NCI-H1105 treated with DMSO at 0.1 percent for 48 hours (cell line): ENCODE results near the gene CDC27.
"Not testable (repeated sequence)": the region's sequence is repeated elsewhere in the genome, so short reads cannot be mapped to it uniquely, and the experiment has no call there.

ENCODE experiments used
- DNase-seq: peaks from one replicate; lab custom pipeline; 2025; lab: John Stamatoyannopoulos, UW

Gene CDC27, protein sequence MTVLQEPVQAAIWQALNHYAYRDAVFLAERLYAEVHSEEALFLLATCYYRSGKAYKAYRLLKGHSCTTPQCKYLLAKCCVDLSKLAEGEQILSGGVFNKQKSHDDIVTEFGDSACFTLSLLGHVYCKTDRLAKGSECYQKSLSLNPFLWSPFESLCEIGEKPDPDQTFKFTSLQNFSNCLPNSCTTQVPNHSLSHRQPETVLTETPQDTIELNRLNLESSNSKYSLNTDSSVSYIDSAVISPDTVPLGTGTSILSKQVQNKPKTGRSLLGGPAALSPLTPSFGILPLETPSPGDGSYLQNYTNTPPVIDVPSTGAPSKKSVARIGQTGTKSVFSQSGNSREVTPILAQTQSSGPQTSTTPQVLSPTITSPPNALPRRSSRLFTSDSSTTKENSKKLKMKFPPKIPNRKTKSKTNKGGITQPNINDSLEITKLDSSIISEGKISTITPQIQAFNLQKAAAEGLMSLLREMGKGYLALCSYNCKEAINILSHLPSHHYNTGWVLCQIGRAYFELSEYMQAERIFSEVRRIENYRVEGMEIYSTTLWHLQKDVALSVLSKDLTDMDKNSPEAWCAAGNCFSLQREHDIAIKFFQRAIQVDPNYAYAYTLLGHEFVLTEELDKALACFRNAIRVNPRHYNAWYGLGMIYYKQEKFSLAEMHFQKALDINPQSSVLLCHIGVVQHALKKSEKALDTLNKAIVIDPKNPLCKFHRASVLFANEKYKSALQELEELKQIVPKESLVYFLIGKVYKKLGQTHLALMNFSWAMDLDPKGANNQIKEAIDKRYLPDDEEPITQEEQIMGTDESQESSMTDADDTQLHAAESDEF

DNA sequence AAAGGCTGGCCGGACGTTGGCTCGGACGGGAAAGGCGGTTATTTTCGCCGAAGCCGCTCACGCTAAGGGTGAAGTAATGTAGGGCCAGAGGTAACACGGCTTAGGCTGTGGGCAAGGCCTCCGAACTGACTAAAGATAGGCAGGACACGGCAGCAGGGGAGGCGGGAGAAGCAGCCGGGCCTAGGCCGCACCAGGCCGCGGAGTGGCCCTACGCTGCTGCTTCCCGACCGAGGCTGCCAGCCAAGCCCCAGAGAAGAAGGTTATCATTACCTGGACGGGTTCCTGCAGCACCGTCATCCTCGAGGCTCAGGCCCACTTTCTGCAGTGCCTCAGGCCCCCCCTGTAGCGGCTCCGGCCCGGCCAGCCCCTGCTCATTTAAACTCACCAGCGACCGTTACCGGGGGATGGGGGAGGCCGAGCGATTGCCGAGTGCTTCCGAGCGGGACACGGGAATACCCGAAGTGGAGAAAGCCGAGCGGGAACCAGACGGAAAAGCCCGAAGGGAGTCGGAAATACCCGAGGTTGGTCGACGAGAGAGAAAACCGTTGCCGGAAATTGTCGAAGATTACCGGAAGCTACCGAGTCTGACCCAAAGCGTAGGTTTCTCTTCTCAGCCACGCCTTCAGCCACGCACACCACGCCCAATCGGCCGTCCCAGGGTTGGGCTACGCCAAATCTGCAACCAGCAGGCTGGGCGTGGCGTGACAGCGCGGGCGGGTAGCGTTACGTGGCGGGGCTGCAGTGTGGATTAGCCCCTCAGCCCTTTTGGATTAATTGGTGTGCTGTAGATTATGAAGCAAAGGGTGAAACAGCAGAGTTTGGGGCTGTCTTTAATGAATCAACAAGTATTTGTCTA is at the start of gene CDC27:
Gene CDC27 (minus strand): TSS at position 420 of the 856 bp plus-strand sequence. CDS start 123 bp downstream, at position 297.
- DNase-seq, result peak; percentile 96

DNA sequence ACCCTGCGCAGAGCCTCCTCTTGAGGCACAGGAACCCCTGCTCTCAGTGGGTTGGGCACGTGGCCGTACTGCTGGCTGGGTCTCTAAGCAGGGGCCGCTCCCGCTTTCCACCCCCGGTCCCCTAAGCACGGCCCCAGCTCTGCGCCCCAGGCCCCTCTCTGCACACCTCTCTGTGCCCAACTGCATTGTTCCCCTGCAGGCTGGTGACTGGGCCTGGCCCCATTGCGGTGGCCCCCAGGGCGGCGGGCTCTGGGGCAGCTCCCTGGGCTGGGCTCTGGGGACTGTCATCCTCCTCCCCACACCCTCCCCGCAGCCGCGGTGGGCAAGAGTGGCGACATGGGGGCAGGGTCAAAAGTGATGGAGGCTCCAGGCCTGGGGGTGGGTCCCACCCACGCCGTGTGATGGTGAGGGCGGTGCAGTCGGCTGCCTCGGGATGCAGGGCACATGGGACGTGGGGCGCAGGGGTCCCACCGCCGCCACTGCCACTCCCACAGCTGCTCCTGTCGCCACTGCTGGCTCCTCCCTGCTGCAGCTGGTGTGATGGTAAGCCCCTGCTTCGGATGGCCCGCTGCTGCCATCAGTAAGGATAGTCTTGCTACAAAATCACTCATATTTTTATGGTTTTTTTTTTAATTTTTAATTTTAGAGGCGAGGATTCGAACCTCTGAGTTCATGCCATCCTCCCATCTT is 49.4 kb upstream of the CDC27 start:
- DNase-seq, result no peak

DNA sequence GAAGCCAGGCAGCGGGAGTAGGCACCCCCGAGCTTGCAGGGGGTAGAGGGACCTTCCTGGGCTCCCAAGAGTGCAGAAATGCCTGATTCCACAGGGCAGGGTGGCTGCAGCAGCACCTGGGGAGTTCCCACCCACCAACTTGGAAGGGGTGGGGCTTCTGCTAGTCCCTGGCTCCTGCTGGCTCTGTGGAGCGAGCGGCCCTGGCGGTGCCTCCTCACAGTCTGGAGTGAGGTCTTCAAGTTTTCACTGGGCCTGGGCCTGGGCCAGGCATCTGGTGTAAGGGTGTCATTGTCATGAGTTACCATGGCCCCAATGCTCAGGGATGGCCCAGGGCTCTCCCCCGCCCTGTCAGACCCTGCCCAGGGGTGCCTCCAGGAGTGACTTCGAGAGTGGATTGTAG is 48.7 kb upstream of the CDC27 start:
- no peak for DNase-seq

DNA sequence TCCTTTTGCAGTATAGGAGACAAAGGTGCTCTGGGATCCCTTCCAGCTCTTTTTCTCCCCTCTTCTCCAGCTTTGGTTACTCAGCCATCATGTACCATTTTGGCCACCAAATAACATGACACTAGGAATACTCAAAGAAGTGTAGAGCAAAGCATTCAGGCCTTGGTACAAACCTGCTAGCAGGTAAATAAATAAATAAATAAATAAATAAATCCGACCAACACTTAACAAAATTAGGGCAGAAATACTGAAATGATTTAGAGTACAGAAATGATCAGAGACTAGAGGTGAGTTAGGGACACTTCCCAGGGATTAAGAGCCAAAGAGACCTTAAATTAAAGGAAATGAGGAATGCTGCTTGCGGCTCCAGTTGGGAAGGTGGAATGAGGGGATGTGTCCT is 46.8 kb upstream of the CDC27 start:
- DNase-seq, result no peak

DNA sequence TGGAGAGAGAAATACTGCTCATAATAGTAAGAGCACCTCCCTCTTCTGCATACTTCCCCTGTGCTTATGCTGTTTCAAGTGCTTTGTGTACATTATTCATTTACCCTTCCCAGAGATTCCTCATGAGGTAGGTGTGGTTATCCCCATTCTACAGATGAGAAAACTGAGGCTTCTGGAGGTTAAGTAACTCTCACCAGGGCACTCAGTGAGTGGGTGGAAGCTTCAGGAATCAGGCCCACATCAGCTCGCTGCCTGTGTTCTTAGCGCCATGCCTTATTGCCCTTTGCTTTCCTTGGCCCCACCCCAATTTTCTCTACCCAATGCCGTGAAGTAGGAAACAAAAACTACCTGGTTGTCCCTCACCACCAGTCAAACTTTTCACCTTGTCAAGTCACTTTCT is 46.4 kb upstream of the CDC27 start:
- DNase-seq, result no peak

DNA sequence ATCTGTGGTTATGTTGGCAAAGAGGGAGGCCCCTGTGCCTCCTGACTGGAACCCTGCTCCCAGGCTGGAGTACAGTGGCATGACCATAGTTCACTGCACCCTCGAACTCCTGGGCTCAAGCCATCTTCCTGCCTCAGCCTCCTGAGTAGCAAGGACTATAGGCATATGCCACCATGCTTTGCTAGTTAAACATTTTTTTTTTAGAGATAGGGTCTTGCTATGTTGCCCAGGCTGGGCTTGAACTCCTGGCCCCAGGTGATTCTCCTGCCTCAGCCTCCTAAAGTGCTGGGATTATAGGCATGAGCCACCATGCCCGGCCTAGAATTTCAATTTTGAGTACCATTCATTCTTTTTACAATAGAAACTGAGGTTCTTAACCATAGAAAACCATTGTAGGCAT is 43.4 kb upstream of the CDC27 start:
- DNase-seq, result no peak

DNA sequence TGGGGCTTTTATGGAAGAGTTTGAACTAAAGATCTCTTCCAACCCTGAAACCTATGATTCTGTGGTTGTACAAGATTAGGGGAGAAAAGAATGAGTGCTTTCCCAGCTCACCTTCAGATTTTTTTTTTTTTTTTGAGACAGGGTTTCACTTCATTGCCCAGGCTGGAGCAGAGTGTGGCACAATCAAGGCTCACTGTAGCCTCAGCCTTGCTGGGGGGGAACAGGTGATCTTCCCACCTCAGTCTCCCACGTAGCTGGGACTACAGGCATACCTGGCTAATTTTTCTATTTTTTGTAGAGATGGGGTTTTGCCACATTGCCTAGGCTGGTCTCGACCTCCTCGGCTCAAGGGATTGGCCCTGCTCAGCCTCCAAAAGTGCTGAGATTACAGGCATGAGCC is 42.8 kb upstream of the CDC27 start:
- DNase-seq, result no peak

DNA sequence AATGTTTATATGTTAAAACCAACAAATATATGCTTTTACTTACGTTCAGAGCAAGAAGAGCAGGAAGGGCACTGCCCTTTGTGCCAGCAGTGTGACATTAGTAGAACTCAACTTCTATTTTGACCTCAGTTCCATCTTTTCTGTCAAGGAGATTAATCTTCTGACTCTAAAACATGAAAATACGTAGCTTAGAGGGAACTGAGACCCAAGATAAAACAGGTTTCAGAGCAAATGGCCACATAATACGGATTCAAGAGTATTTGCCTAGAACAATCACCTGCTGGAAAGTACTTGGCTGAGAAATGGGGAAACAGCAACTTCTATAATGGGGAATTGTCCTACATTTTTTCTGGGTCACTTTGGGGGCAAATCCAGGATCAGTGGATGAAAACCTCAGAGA is 42.2 kb upstream of the CDC27 start:
- DNase-seq, result no peak

DNA sequence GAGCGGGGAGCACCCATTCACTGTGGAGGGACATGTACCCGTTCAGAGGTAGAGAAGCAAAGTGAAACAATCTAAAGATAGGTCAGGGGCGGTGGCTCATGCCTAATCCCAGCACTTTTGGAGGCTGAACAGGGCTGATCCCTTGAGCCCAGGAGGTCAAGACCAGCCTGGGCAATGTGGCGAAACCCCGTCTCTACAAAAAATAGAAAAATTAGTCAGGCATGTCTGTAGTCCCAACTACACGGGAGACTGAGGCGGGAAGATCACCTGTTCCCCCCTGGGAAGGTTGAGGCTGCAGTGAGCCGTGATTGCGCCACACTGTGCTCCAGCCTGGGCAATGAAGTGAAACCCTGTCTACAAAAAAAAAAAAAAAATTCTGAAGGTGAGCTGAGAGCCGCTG is 41.8 kb upstream of the CDC27 start:
- DNase-seq, result no peak

DNA sequence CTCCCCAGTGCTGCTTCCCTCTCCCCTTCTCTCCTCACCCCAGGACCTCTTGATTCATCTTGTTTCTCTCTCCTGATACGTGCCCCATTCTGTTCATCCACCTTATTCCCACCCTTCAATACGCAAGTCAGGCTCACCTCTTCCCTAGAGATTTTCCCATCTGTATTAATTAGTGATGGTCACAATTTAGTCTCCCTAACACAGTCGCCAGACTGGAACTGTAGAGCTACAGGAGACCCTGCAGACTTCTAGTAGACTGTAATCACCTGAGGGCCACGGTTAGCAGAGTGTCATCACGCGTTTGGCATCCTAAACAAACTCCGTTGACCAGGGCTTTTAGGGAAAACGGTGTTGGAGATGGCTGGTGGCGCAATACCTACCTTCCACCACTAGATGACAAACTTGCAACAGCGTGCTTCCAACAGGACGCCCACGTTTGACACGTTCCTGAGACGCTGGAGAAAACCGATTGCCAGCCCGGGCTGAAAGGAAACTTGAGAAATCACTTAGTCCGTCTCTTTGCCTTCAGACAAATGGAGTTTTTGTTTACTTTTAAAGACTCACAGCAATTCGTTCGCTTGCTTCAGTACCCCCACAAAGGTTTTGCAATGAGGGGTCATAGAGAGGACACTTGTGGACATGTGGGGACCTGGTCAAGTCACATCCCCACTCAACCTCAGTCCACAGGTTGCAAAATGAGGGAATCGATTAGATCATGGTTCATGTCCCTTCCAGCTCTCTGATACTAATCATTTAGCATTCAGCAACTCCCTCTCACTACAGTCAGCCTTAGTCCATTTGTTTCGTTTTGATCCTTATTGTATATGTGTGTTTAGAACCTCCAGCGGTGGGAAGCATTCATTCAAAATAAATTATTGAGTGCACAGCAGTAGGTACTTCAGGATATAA is 40.7 kb upstream of the CDC27 start:
- peak; percentile 74 for DNase-seq

DNA sequence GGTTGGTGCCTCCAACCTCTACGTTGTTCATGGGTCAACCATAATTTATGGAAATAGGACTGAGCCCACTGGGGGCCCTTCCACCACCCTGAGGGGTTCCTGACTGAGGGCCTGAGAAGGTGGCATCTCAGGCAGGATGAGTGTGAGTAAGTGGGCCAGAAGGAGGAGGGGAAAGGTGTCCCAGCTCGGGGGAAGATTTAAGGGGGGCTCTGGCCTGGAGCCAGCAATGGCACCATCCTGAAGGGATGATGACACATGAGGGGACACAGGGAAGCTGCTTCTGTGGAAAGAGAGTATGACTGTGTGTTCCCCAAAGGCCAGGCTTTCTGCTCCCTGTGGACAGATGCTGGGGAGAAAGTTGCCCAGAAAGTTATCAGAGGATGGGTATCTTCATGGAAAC is 38.8 kb upstream of the CDC27 start:
- DNase-seq, result no peak

DNA sequence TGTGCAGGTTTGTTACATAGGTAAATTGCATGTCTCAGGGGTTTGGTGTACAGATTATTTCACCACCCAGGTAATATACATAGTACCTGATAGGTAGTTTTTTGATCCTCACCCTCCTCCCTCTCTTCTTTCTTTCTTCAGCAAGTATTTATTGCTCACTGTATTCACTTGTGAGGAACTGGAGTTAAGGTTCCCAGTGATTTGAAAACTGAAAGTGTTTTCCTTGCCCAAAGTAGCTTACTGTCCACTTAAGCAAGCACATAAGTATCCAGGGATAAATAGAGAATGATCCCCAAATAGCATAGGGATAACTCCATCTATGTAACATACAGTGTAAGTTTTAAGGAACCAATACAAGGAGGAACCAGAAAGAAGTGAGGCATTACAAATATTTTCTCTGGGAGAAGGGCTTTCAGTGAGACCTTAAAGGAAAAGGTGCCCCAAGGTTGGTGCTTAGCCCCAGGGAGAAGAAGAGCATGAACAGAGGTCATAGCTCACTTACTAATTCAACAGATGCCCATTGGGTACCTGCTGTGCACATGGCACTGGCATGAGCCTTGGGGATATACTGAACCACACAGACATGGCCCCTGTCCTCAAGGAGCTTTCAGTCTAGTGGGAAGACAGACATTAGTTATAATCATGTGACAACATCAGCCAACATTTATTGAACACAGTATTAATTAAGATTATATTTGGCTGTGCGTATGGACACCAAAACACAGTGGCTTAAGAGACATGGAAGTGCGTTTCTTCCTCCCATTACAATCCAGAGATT is 37.0 kb upstream of the CDC27 start:
- DNase-seq, result no peak

DNA sequence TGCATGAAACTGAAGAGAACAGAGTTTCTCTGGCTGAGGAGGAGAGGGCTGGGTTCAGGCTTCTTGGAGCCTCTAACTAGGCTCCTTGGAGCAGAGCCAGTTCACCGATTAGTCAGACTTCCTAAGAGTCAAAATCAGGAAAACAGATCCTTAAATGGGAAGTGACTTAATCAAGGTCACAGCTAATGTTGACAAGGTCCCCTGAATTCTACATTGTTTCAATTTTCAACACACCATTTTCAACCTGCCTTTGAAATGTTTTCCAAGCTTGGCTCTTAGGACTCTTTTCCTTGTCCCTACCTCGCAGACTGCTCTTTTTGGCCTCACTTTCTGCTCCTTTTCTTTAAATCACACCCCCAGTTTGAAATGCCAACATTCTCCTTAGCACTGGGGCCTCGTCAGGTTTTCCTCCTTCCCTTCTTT is 36.4 kb upstream of the CDC27 start:
- DNase-seq, result no peak

DNA sequence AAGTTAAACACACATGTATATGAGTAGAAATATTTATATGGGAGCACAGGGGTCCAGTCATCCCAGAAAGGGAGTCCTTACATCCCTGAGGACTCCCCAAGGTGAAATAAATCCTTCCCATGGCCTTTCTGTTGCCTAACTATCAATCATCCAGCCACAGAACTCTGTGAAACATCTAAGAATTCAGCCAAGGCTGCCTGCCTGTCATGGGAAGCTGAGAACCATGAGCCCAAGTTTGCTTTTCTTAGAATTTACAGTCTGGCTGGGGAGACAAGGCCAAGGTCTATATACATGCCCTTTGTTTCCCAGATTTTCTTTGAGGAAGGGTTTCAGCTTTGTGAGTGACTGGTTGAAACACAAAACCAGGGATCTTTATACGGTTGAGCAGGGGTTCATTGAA is 35.9 kb upstream of the CDC27 start:
- DNase-seq, result no peak

DNA sequence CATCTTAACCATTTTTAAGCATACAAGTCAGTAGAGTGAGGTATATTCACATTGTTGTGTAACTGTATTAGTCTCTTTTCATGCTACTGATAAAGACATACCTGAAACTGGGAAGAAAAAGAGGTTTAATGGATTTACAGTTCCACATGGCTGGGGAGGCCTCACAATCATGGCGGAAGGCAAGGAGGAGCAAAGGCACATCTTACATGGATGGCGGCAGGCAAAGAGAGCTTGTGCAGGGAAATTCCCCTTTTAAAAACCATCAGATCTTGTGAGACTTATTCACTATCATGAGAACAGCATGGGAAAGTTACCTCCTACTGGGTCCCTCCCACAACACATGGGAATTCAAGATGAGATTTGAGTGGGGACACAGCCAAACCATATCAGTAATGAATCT is 35.0 kb upstream of the CDC27 start:
- DNase-seq, result not testable (repeated sequence)

DNA sequence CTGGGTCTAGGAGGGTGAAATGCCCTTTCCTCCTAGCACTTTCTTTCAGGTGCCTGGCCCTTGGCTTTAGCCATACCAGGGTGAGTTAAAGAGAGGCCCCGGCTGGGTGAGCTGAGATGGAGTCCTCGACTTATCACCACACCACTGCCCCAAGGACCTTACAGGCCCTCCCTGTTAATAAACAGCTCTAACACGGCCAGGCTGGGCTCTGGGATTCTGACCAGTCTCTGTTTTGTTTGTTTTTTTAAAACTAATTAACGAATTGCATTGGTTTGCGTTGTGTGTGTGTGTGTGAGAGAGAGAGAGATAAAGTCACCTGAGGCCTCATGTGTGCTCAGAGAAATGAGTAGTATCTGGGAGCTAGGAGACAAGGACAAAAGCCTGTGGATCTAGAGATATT is 34.4 kb upstream of the CDC27 start:
- DNase-seq, result no peak

DNA sequence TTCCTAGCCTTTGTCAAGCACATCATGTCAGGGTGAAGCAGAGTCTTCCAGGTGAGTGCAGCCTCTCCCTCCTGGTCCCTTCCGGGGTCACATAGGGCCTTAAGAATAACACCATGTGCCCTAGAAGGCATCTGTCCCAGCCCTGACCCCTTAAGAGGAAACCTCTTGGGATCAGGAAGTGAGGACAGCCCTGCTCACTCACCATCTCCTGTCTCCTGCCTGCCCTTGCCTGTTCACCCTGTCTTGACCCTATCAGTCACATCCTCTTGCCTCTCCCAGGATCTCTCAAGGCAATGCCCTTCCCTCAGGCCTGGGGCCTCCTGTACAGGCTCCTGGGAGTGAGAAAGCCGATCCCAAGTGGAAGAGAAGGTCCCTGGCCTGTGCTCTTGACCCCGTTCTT is 33.9 kb upstream of the CDC27 start:
- no peak for DNase-seq

DNA sequence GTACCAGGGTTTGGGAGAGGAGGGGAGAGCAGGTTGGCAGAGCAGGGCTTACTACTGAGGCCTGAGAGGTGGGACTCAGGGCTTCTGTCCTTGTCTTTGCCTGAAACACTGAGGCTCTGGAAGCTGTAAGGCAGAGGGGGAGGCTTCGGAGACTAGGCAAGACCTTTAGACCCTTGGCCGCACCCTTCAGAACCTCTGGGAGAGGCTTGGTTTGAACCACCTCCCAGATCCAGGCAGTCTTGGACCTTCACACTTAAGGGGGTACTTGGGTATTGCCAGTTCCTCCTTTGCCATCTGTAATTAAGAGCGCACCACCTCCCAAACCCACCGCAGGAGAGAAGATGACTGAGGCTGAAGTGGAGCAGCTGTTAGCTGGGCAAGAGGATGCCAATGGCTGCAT is 33.0 kb upstream of the CDC27 start:
- no peak for DNase-seq

DNA sequence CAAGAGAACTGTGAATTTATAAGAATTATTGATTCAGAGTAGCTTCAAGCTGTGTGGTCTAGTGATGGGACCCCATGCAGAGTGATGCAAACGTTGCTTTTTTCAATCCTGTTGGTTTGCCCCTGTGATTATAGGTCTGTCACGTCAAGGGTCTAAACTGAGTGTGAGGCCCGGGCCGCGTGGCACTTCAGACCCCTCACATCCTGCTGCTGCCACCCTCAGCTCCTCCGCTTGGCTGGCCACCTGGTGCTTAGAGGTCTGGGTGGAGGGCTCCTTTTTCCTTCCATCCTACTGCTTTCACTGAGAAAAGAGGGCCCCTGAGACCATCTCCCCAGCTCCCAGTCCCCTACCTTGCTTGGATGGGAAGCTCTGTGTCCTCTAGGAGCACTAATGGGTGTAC is 32.1 kb upstream of the CDC27 start:
- no peak for DNase-seq

DNA sequence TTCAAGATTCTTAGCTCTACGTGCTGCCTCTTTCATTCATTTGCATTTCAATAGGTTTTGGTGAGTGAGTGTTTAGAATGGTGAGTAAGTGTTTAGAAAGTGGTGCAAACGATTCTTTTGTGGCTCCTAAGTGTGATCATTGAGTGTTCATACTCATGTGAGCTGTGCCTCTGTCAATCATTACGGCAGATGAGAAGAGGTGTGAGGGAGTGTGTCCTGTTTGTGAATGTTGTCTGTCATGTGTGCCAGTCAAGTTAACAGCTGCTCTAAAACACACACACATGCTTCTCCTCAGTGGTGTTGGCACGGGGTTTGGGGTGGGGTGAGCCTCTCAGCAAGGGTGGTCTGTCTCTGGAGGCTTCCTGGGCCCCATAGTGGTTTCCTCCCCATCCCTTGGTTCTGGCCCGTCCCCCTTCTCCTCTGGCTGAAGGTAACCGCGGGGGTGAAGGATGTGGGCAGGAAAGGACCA is 31.5 kb upstream of the CDC27 start:
- no peak for DNase-seq
